BJ (cell line): ENCODE results near the gene VARS1. TPM values are rescaled to one million over a fixed set of nuclear protein-coding genes. Genes with fewer than 3 reads are reported as not detected.

ENCODE experiments used
- CTCF ChIA-PET: fragments of 350-600 bp; formaldehyde crosslinking; extraction: SDS; loops from one replicate; lab custom pipeline; 2021; ENCODE audit warnings: antibody characterized with exemption, inconsistent platforms; lab: Yijun Ruan, JAX
- POLR2A ChIA-PET: fragments of 300-600 bp; sonication (Branson Sonifier 250); formaldehyde crosslinking; extraction: SDS; loops from one replicate; lab custom pipeline; 2021; ENCODE audit warnings: antibody characterized with exemption; lab: Charles Lee
- DNase-seq: peaks from one replicate; pipeline ENCODE4 v3.0.0-alpha.2; 2011; ENCODE audit warnings: low read depth
- H3K27me3 ChIP-seq: 2 replicates; pipeline ENCODE4 v1.6.0; 2011; ENCODE audit warnings: low read length; ENCODE audit not compliant: control insufficient read depth, insufficient read depth
- H3K36me3 ChIP-seq: 2 replicates; pipeline ENCODE4 v1.5.1; 2011; ENCODE audit warnings: low read length; ENCODE audit not compliant: control insufficient read depth, insufficient read depth
- H3K4me3 ChIP-seq: 2 replicates; pipeline ENCODE4 v1.5.1; 2011; ENCODE audit warnings: low read depth, mild to moderate bottlenecking, control low read depth, low read length
- CTCF ChIP-seq: IDR thresholded peaks from 2 replicates; pipeline ENCODE4 v1.5.1; 2011; ENCODE audit warnings: low read depth, mild to moderate bottlenecking, control low read depth, inconsistent platforms, low read length, moderate library complexity; ENCODE audit not compliant: insufficient read depth
- polyA plus RNA-seq: library from polyadenylated mRNA; depleted of rRNA; stranded (reverse); fragments of >200 nt; gene quantifications from 2 replicates; pipeline ENCODE4 v1.2.3, GENCODE V29; 2011

VARS1 gene
- polyA plus RNA-seq, 1 experiment = 33.9 TPM

GRCh38 chr6:31782126-31782855 lies 13.3 kb downstream of the VARS1 start:
- Histone ChIP-seq H3K4me3 (no peak overlapping the region), H3K27me3 (no peaks in the 10 kb centered on the region), H3K36me3 (peaks cover 48% of the 10 kb centered on the region)
- DNase-seq = no peak
- POLR2A ChIA-PET = no interaction called here
- no peak for TF ChIP-seq CTCF
- CTCF ChIA-PET = no interaction called here

GRCh38 chr6:31781244-31782125 lies 14.1 kb downstream of the VARS1 start:
- DNase-seq = no peak
- no peak for TF ChIP-seq CTCF
- Histone ChIP-seq H3K4me3 (no peak overlapping the region), H3K27me3 (no peaks in the 10 kb centered on the region), H3K36me3 (peaks cover 48% of the 10 kb centered on the region)
- POLR2A ChIA-PET = no interaction called here
- CTCF ChIA-PET = interaction anchor here (3.3 kb wide), 1 partner anchor 12 kb away, joined by 14 read pairs; no protein-coding TSS in a partner anchor

GRCh38 chr6:31780507-31781243 lies 14.9 kb downstream of the VARS1 start:
- DNase-seq = no peak
- H3K36me3 ChIP-seq = peaks cover 48% of the 10 kb centered on the region
- H3K4me3 ChIP-seq = no peak overlapping the region
- CTCF ChIA-PET = interaction anchor here (1.1 to 3.3 kb wide), 2 partner anchors 11 kb away, joined by 4 to 14 read pairs; no protein-coding TSS in a partner anchor
- TF ChIP-seq CTCF = no peak
- POLR2A ChIA-PET = no interaction called here
- no peaks in the 10 kb centered on the region for H3K27me3 ChIP-seq

- peaks cover 43% of the 10 kb centered on the region for H3K36me3 ChIP-seq
These were observed 15.6 kb downstream of the VARS1 start for GRCh38 chr6:31779908-31780307.

More at GRCh38 chr6:31779908-31780307, 15.6 kb downstream of the VARS1 start:
- TF ChIP-seq CTCF = no peak
- H3K4me3 ChIP-seq = no peak overlapping the region
- DNase-seq = no peak
- ChIA-PET POLR2A (no interaction called here), CTCF (interaction anchor here (1.1 to 3.3 kb wide), 2 partner anchors 10 to 11 kb away, joined by 4 to 14 read pairs; no protein-coding TSS in a partner anchor)
- no peaks in the 10 kb centered on the region for H3K27me3 ChIP-seq
